K562 (cell line): ENCODE results near the gene FYTTD1. TPM values are rescaled to one million over a fixed set of nuclear protein-coding genes. Genes with fewer than 3 reads are reported as not detected.

Experiments
- ATAC-seq: fragments of 200-7000 bp; cut with Tn5 transposase; 3 replicates; pipeline ENCODE4 v1.9.1; 2020; ENCODE audit warnings: moderate library complexity
- BruUV-seq: library from RNA; stranded (reverse); fragments of 400-500 nt; replicated peaks from 2 replicates; lab custom pipeline; 2021; lab: Mats Ljungman, UMichigan
- CTCF ChIA-PET: fragments of 300-600 bp; formaldehyde crosslinking; extraction: SDS; loops from one replicate; lab custom pipeline; 2021; ENCODE audit warnings: low intra/inter-chr PET ratio; lab: Yijun Ruan, JAX
- POLR2A ChIA-PET: fragments of 300-600, 350-650 bp; sonication (Branson Sonifier 250); formaldehyde crosslinking; extraction: SDS; loops from one replicate; lab custom pipeline; 2021; ENCODE audit warnings: antibody characterized with exemption, inconsistent platforms; lab: Yijun Ruan, JAX
- DNase-seq, 4 experiments: peaks; one replicate each; pipeline versions ENCODE4 v3.0.0 to v3.0.0-alpha.2; 2011 to 2018; ENCODE audit warnings: low spot score in 3 of 4, mixed read lengths in 3 of 4; ENCODE audit errors: extremely low read depth in 1 of 4
- FAIRE-seq: peaks from 2 replicates; lab custom pipeline; 2011; peaks lifted over from hg19 to GRCh38; lab: Jason Lieb, UNC
- H2AFZ ChIP-seq: 2 replicates; pipeline ENCODE4 v1.6.0; 2011; ENCODE audit warnings: low read depth, low read length, control low read depth, inconsistent platforms
- H3K27ac ChIP-seq: fragments of 200-600 bp; 3 replicates; pipeline ENCODE4 v1.8.0; 2011; ENCODE audit warnings: low read depth, mild to moderate bottlenecking, control low read depth, inconsistent platforms, low read length, moderate library complexity, mixed read lengths; ENCODE audit errors: extremely low read depth
- H3K27me3 ChIP-seq, 2 experiments: fragments of 300-600 bp in 1 of 2; 2 replicates in 1 of 2; 3 replicates in 1 of 2; pipeline versions ENCODE4 v1.6.0 to v1.8.0; 2011; ENCODE audit warnings: inconsistent platforms in 2 of 2, low read length in 2 of 2, mild to moderate bottlenecking in 1 of 2, mixed read lengths in 1 of 2, moderate library complexity in 1 of 2; ENCODE audit not compliant: control insufficient read depth in 2 of 2, insufficient read depth in 2 of 2
- H3K36me3 ChIP-seq: fragments of 300-600 bp; 3 replicates; pipeline ENCODE4 v1.8.0; 2011; ENCODE audit warnings: mild to moderate bottlenecking, low read length, inconsistent platforms; ENCODE audit not compliant: control insufficient read depth, insufficient read depth
- H3K4me1 ChIP-seq, 2 experiments: fragments of 200-600 bp in 1 of 2; replicated peaks in 1 of 2; 2 replicates in 1 of 2; 3 replicates in 1 of 2; pipeline versions ENCODE4 v1.5.1 to v1.8.0; 2011; ENCODE audit warnings: inconsistent platforms in 2 of 2, low read length in 2 of 2, mild to moderate bottlenecking in 1 of 2, mixed read lengths in 1 of 2, moderate library complexity in 1 of 2; ENCODE audit not compliant: control insufficient read depth in 2 of 2, insufficient read depth in 2 of 2
- H3K4me2 ChIP-seq: 2 replicates; pipeline ENCODE4 v1.6.1; 2011; ENCODE audit warnings: low read length, control low read depth, inconsistent platforms, mixed read lengths; ENCODE audit not compliant: insufficient read depth
- H3K4me3 ChIP-seq: fragments of 200-600 bp; sonication (generic), shearing (Covaris generic); 2 replicates; pipeline ENCODE4 v1.5.1; 2016; ENCODE audit warnings: control low read depth, inconsistent platforms
- H3K79me2 ChIP-seq: fragments of 200-600 bp; 3 replicates; pipeline ENCODE4 v1.8.0; 2011; ENCODE audit warnings: low read length, inconsistent platforms; ENCODE audit not compliant: control insufficient read depth, insufficient read depth
- H3K9ac ChIP-seq, 2 experiments: 2 replicates each; pipeline versions ENCODE4 v1.6.0 to v1.6.1; 2011; ENCODE audit warnings: low read depth in 2 of 2, low read length in 2 of 2, control low read depth in 1 of 2, inconsistent platforms in 1 of 2, mild to moderate bottlenecking in 1 of 2, mixed read lengths in 1 of 2; ENCODE audit not compliant: insufficient read depth in 1 of 2
- H3K9me1 ChIP-seq: one replicate; pipeline ENCODE4 v1.6.0; 2011; ENCODE audit warnings: inconsistent platforms, mild to moderate bottlenecking, low read length, moderate library complexity; ENCODE audit not compliant: control insufficient read depth, insufficient read depth
- H3K9me3 ChIP-seq: replicated peaks from 2 replicates; pipeline ENCODE4 v1.5.1; 2011; ENCODE audit warnings: low read depth, low read length, inconsistent platforms; ENCODE audit not compliant: control insufficient read depth, insufficient read depth
- H4K20me1 ChIP-seq: replicated peaks from 2 replicates; pipeline ENCODE4 v1.6.1; 2011; ENCODE audit warnings: low read length, inconsistent platforms, mixed read lengths; ENCODE audit not compliant: control insufficient read depth, insufficient read depth
- DACH1 ChIP-seq: fragments of 450-650 bp; IDR thresholded peaks from 2 replicates; pipeline ENCODE4 v1.6.1; 2018; ENCODE audit not compliant: partially characterized antibody
- ESRRA ChIP-seq: fragments of 450-650 bp; IDR thresholded peaks from 2 replicates; pipeline ENCODE4 v1.6.1; 2014; ENCODE audit warnings: low read depth, mild to moderate bottlenecking, moderate library complexity, borderline replicate concordance
- KLF16 ChIP-seq: IDR thresholded peaks from 2 replicates; pipeline ENCODE4 v1.6.1; 2016; ENCODE audit warnings: antibody characterized with exemption
- MCM3 ChIP-seq: fragments of 450-650 bp; IDR thresholded peaks from 2 replicates; pipeline ENCODE4 v1.6.1; 2016
- SIN3A ChIP-seq, 2 experiments: fragments of 150-350 bp in 1 of 2; IDR thresholded peaks; 2 replicates each; pipeline ENCODE4 v1.6.1; 2011 to 2016; ENCODE audit warnings: borderline replicate concordance in 2 of 2, low read depth in 2 of 2, low read length in 2 of 2, mild to moderate bottlenecking in 2 of 2, moderate library complexity in 2 of 2; ENCODE audit not compliant: control insufficient read depth in 1 of 2
- STAG1 ChIP-seq: sonication (generic); formaldehyde crosslinking; IDR thresholded peaks from 2 replicates; pipeline ENCODE4 v1.5.0; 2020; ENCODE audit warnings: missing genetic modification reagents, borderline replicate concordance
- SUPT5H ChIP-seq: fragments of 450-650 bp; IDR thresholded peaks from 2 replicates; pipeline ENCODE4 v1.6.1; 2016
- THAP12 ChIP-seq: fragments of 250-450 bp; sonication (Bioruptor Pico); IDR thresholded peaks from 2 replicates; pipeline ENCODE4 v1.9.0; 2021; ENCODE audit warnings: mild to moderate bottlenecking, inconsistent platforms
- YY1 ChIP-seq, 3 experiments: IDR thresholded peaks; 2 replicates each; pipeline ENCODE4 v1.6.1; 2011; ENCODE audit warnings: low read length in 2 of 3, mild to moderate bottlenecking in 2 of 3, moderate library complexity in 2 of 3, borderline replicate concordance in 1 of 3, control low read depth in 1 of 3, low read depth in 1 of 3; ENCODE audit not compliant: insufficient read depth in 3 of 3, insufficient replicate concordance in 2 of 3, control insufficient read depth in 1 of 3, insufficient read length in 1 of 3; ENCODE audit errors: extremely low read depth in 1 of 3
- ZNF41 ChIP-seq: fragments of 250-450 bp; sonication (Bioruptor Pico); conservative IDR thresholded peaks from 2 replicates; pipeline ENCODE4 v1.4.0; 2020; ENCODE audit warnings: mild to moderate bottlenecking
- ZNF431 ChIP-seq: sonication (generic); formaldehyde crosslinking; IDR thresholded peaks from 2 replicates; pipeline ENCODE4 v1.8.0; 2022; ENCODE audit warnings: mild to moderate bottlenecking, missing genetic modification reagents
- WGBS: fragments of 100-300 bp; shearing (Covaris generic); methylation state at CpG from one replicate; pipeline ENCODE4 v1.1.6; 2016; ENCODE audit warnings: low coverage, mixed read lengths; ENCODE audit not compliant: insufficient coverage; ENCODE audit errors: missing lambda C conversion rate; 5-methylcytosine and 5-hydroxymethylcytosine counted together
- in situ Hi-C: fragments of 300-500 bp; cut with MboI; formaldehyde crosslinking; loops from 4 replicates; pipeline ENCODE4 v1.15.0; 2018; ENCODE audit warnings: inconsistent platforms, mixed read lengths
- intact Hi-C: fragments of 100-400 bp; cut with micrococcal nuclease; formaldehyde crosslinking; loops from 2 replicates; pipeline ENCODE4 v1.14.2; 2022
- polyA plus RNA-seq, 8 experiments: library from polyadenylated mRNA; depleted of rRNA in 4 of 8; stranded (reverse) in 5 of 8; unstranded in 3 of 8; fragments of >200 nt; fragmentation: Nextera tagmentation in 2 of 8; fragmentation: Illumina TruSeq in 1 of 8; extraction: Ambion mirVana in 2 of 8; extraction: Trizol in 1 of 8; gene quantifications; 2 replicates each; pipeline versions ENCODE4 v1.2.1 to v1.2.3, GENCODE V29; 2011 to 2014; ENCODE audit warnings: inconsistent platforms in 1 of 8, missing spikeins in 1 of 8
- total RNA-seq, 7 experiments: library from RNA; depleted of rRNA in 6 of 7; stranded (reverse); fragments of >200 nt in 6 of 7; fragmentation: Illumina TruSeq in 2 of 7; extraction: Trizol in 2 of 7; gene quantifications; 2 replicates each; pipeline versions ENCODE4 v1.2.1 to v1.2.3, GENCODE V29; 2011 to 2021; ENCODE audit warnings: low replicate concordance in 1 of 7

Gene FYTTD1
- total and polyA plus RNA-seq, 9 of the 15 experiments (the other 6 are each of a cell fraction or from before 2014, with no cell fraction given), result 35.7 to 106 (median 76.3) TPM

DNA sequence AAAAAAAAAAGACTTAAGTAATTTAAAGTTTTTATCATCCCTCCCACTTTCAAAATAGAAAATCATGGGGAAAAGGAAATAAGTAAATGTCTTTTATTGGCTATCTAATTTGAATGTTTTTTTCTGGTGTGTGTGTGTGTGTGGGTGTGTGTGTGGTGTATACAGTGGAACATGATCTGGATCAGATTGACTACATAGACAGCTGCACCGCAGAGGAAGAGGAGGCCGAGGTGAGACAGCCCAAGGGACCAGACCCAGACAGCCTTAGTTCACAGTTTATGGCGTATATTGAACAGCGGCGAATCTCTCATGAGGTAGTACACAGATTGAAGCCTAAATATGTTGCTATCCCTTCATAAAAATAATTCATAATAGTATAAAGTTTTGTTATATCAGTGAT is 85.8 kb downstream of the FYTTD1 start:
- WGBS, result 100% methylated on average over 5 of the region's 5 CpGs
- in situ Hi-C loops (no loop called here), intact Hi-C loops (no loop called here)
- no TSS peak for BruUV-seq
- Histone ChIP-seq H4K20me1 (no peaks in the 10 kb centered on the region), H3K27me3 (no peaks in the 10 kb centered on the region), H3K27ac (no peak overlapping the region), H3K9me1 (no peaks in the 10 kb centered on the region), H3K9ac (no peak overlapping the region), H3K36me3 (peaks cover 47% of the 10 kb centered on the region; the same call in 2 of the 3 replicates), H3K4me1 (no peaks in the 10 kb centered on the region), H3K9me3 (no peaks in the 10 kb centered on the region), H3K4me3 (no peak overlapping the region), H3K4me2 (no peak overlapping the region), H2AFZ (no peak overlapping the region), H3K79me2 (no peaks in the 10 kb centered on the region)
- ATAC-seq (no peak), DNase-seq (no peak), FAIRE-seq (no peak)
- ChIA-PET POLR2A (no interaction called here), CTCF (no interaction called here)
- TF ChIP-seq STAG1 (no peak), SUPT5H (no peak), ESRRA (no peak), KLF16 (no peak), MCM3 (no peak), ZNF41 (no peak), YY1 (IDR thresholded peaks at IDR 0.05; ENCODE audit: borderline replicate concordance in 1 of 3, control insufficient read depth in 1 of 3, extremely low read depth in 1 of 3, insufficient read depth in 3 of 3, insufficient read length in 1 of 3, insufficient replicate concordance in 2 of 3, low read depth in 1 of 3, low read length in 2 of 3) (no peak), ZNF431 (CRISPR knock-in tag) (no peak), THAP12 (CRISPR knock-in tag) (no peak), DACH1 (no peak), SIN3A (IDR thresholded peaks at IDR 0.05; ENCODE audit: borderline replicate concordance in 2 of 2, control insufficient read depth in 1 of 2, low read depth in 2 of 2, low read length in 2 of 2) (no peak)
